GM12878 (cell line): Measurements from ENCODE around the gene KIFC3. TPM values are rescaled to one million over a fixed set of nuclear protein-coding genes. Genes with fewer than 3 reads are reported as not detected.

ENCODE experiments used
- ATAC-seq: fragments of 200-7000 bp; cut with Tn5 transposase; 3 replicates; pipeline ENCODE4 v1.9.1; 2020; ENCODE audit warnings: mild to moderate bottlenecking, moderate library complexity
- BruUV-seq: library from RNA; stranded (reverse); fragments of 400-500 nt; replicated peaks from 2 replicates; lab custom pipeline; 2021; lab: Mats Ljungman, UMichigan
- CTCF ChIA-PET: fragments of 300-600 bp; sonication (Branson Sonifier 250); formaldehyde crosslinking; extraction: SDS; loops from one replicate; lab custom pipeline; 2021; ENCODE audit warnings: inconsistent platforms; lab: Yijun Ruan, JAX
- POLR2A ChIA-PET: fragments of 350-600 bp; formaldehyde crosslinking; extraction: SDS; loops from one replicate; lab custom pipeline; 2021; ENCODE audit warnings: inconsistent platforms; lab: Charles Lee
- RAD21 ChIA-PET: fragments of 300-600 bp; sonication (Branson Sonifier 250); formaldehyde crosslinking; loops from one replicate; lab custom pipeline; 2023; ENCODE audit warnings: antibody characterized with exemption; ENCODE audit not compliant: unreplicated experiment; lab: Charles Lee
- SMC1A ChIA-PET: fragments of 300-600 bp; sonication (Branson Sonifier 250); formaldehyde crosslinking; loops from one replicate; lab custom pipeline; 2023; ENCODE audit not compliant: unreplicated experiment, uncharacterized antibody; lab: Charles Lee
- DNase-seq: peaks from one replicate; pipeline ENCODE4 v3.0.0-alpha.2; 2011; ENCODE audit warnings: low read depth, low spot score
- FAIRE-seq: peaks from 3 replicates; lab custom pipeline; 2011; peaks lifted over from hg19 to GRCh38; lab: Jason Lieb, UNC
- H2AFZ ChIP-seq: 2 replicates; pipeline ENCODE4 v1.6.0; 2011; ENCODE audit warnings: low read depth, low read length, control low read depth; ENCODE audit not compliant: control insufficient read depth
- H3K27ac ChIP-seq: 2 replicates; pipeline ENCODE4 v1.5.1; 2011; ENCODE audit warnings: control low read depth; ENCODE audit not compliant: control insufficient read depth, insufficient read depth
- H3K27me3 ChIP-seq, 2 experiments: replicated peaks in 1 of 2; 2 replicates each; pipeline versions ENCODE4 v1.6.0 to v1.6.1; 2011; ENCODE audit warnings: low read length in 1 of 2; ENCODE audit not compliant: control insufficient read depth in 2 of 2, insufficient read depth in 2 of 2
- H3K36me3 ChIP-seq, 2 experiments: 2 replicates each; pipeline ENCODE4 v1.5.1; 2011; ENCODE audit warnings: low read length in 1 of 2; ENCODE audit not compliant: control insufficient read depth in 2 of 2, insufficient read depth in 2 of 2
- H3K4me1 ChIP-seq: 2 replicates; pipeline ENCODE4 v1.6.1; 2011; ENCODE audit warnings: mild to moderate bottlenecking, low read length, moderate library complexity, mixed read lengths; ENCODE audit not compliant: control insufficient read depth, insufficient read depth
- H3K4me2 ChIP-seq: 2 replicates; pipeline ENCODE4 v1.6.0; 2011; ENCODE audit warnings: control low read depth; ENCODE audit not compliant: control insufficient read depth, insufficient read depth
- H3K4me3 ChIP-seq: fragments of 200-600 bp; sonication (generic); 2 replicates; pipeline ENCODE4 v1.5.1; 2016
- H3K79me2 ChIP-seq: 2 replicates; pipeline ENCODE4 v1.6.0; 2011; ENCODE audit warnings: low read length; ENCODE audit not compliant: control insufficient read depth, insufficient read depth
- H3K9ac ChIP-seq: 2 replicates; pipeline ENCODE4 v1.8.0; 2011; ENCODE audit warnings: low read length, control low read depth, mixed read lengths; ENCODE audit not compliant: control insufficient read depth, insufficient read depth
- H3K9me3 ChIP-seq: replicated peaks from 3 replicates; pipeline ENCODE4 v1.5.1; 2011; ENCODE audit warnings: mild to moderate bottlenecking, low read length; ENCODE audit not compliant: control insufficient read depth, insufficient read depth
- H4K20me1 ChIP-seq: 2 replicates; pipeline ENCODE4 v1.6.0; 2011; ENCODE audit not compliant: control insufficient read depth, insufficient read depth
- EP300 ChIP-seq, 2 experiments: fragments of 150-350 bp in 1 of 2; IDR thresholded peaks; 2 replicates each; pipeline ENCODE4 v1.6.1; 2011 to 2012; ENCODE audit warnings: low read depth in 2 of 2, low read length in 2 of 2, borderline replicate concordance in 1 of 2, improper control_type of control experiment in 1 of 2, inconsistent platforms in 1 of 2; ENCODE audit not compliant: control insufficient read depth in 1 of 2
- IKZF2 ChIP-seq, 2 experiments: fragments of 450-650 bp; IDR thresholded peaks; 2 replicates each; pipeline ENCODE4 v1.6.1; 2017; ENCODE audit warnings: mild to moderate bottlenecking in 2 of 2, moderate library complexity in 2 of 2
- NBN ChIP-seq: fragments of 450-650 bp; IDR thresholded peaks from 2 replicates; pipeline ENCODE4 v1.6.1; 2016
- SMARCA5 ChIP-seq: fragments of 450-650 bp; IDR thresholded peaks from 2 replicates; pipeline ENCODE4 v1.6.1; 2017; ENCODE audit warnings: mild to moderate bottlenecking
- SPI1 ChIP-seq: IDR thresholded peaks from 2 replicates; pipeline ENCODE4 v1.6.1; 2011; ENCODE audit warnings: low read depth, mild to moderate bottlenecking, low read length, moderate library complexity, borderline replicate concordance; ENCODE audit not compliant: insufficient read depth
- WGBS: methylation state at CpG from one replicate; pipeline ENCODE4 v1.1.6; 2016; ENCODE audit warnings: low lambda C conversion rate; ENCODE audit not compliant: insufficient replicate concordance, insufficient coverage; ENCODE audit errors: missing lambda C conversion rate; 5-methylcytosine and 5-hydroxymethylcytosine counted together
- in situ Hi-C: fragments of 300-500 bp; cut with MboI; formaldehyde crosslinking; loops from 9 replicates; pipeline ENCODE4 v1.14.3; 2018; ENCODE audit warnings: mixed read lengths
- intact Hi-C: fragments of 100-400 bp; cut with micrococcal nuclease; formaldehyde crosslinking; loops from one replicate; pipeline ENCODE4 v1.14.2; 2022; ENCODE audit not compliant: unreplicated experiment
- polyA plus RNA-seq, 11 experiments: library from polyadenylated mRNA; depleted of rRNA in 4 of 11; unstranded in 6 of 11; stranded (reverse) in 5 of 11; fragments of >200 nt; fragmentation: Nextera tagmentation in 4 of 11; fragmentation: Illumina TruSeq in 1 of 11; extraction: Ambion mirVana in 4 of 11; extraction: Trizol in 1 of 11; gene quantifications; 1 replicate in 1 of 11; 2 replicates in 10 of 11; pipeline versions ENCODE4 v1.2.1 to v1.2.3, GENCODE V29; 2011 to 2016; ENCODE audit warnings: inconsistent platforms in 2 of 11, missing spikeins in 2 of 11, low read depth in 1 of 11
- total RNA-seq, 4 experiments: library from RNA; depleted of rRNA in 3 of 4; stranded (reverse); fragments of >200 nt in 3 of 4; fragmentation: Illumina TruSeq in 1 of 4; extraction: Trizol in 1 of 4; gene quantifications; 2 replicates each; pipeline versions ENCODE4 v1.2.1 to v1.2.3, GENCODE V29; 2013 to 2021
- TF ChIP-seq, protein P1 (sequence below): fragments of 450-650 bp; IDR thresholded peaks from 2 replicates; pipeline ENCODE4 v1.6.1; 2014; ENCODE audit warnings: mild to moderate bottlenecking
- TF ChIP-seq, protein P2 (sequence below): fragments of 450-650 bp; formaldehyde crosslinking; IDR thresholded peaks from 2 replicates; pipeline ENCODE4 v1.4.0; 2020; ENCODE audit warnings: mild to moderate bottlenecking, moderate library complexity

The KIFC3 gene
- total and polyA plus RNA-seq, 10 of the 15 experiments (the other 5 are each of a cell fraction or from before 2014, with no cell fraction given): 0.22 to 1.3 (median 0.26) TPM; not detected in 3

GRCh38 chr16:57726433-57726947 lies 75.8 kb downstream of the KIFC3 start:
- H3K27ac ChIP-seq: no peak overlapping the region
- SMC1A ChIA-PET: interaction anchor here (2.6 kb wide), 1 partner anchor 9 kb away, joined by 12 read pairs; the partner anchor contains the start of gene KATNB1
- no peak overlapping the region for H3K4me3 ChIP-seq
- no peaks in the 10 kb centered on the region for H4K20me1 ChIP-seq
- CTCF ChIA-PET: interaction anchor here (0.6 to 1.5 kb wide), 4 partner anchors 9 to 427 kb away, joined by 3 to 4 read pairs (median 3); partner anchors contain the start of gene KATNB1
- DNase-seq: no peak
- in situ Hi-C loops: no loop called here
- TF ChIP-seq SPI1 (peak; percentile 65; the same call in 1 of the 2 replicates), EP300 (IDR thresholded peaks at IDR 0.05; ENCODE audit: borderline replicate concordance in 1 of 2, control insufficient read depth in 1 of 2, low read depth in 2 of 2, low read length in 2 of 2) (no peak), SMARCA5 (0 out of 2 replicates have a peak, but pooled peaks have one; percentile 63)
- no peaks in the 10 kb centered on the region for H3K79me2 ChIP-seq
- no peak overlapping the region for H3K9ac ChIP-seq
- WGBS: 20% methylated on average over 7 of the region's 7 CpGs
- no peaks in the 10 kb centered on the region for H3K9me3 ChIP-seq
- RAD21 ChIA-PET: interaction anchor here (1.1 kb wide), 1 partner anchor 26 kb away, joined by 5 read pairs; no protein-coding TSS in a partner anchor
- POLR2A ChIA-PET: no interaction called here
- no peak overlapping the region for H3K4me2 ChIP-seq
- no TSS peak for BruUV-seq
- FAIRE-seq: no peak
- intact Hi-C loops: no loop called here
- H2AFZ ChIP-seq: no peak overlapping the region
- H3K27me3 ChIP-seq: no peaks in the 10 kb centered on the region
- H3K4me1 ChIP-seq: no peaks in the 10 kb centered on the region
- no peak for ATAC-seq
- no peaks in the 10 kb centered on the region for H3K36me3 ChIP-seq

DNA sequence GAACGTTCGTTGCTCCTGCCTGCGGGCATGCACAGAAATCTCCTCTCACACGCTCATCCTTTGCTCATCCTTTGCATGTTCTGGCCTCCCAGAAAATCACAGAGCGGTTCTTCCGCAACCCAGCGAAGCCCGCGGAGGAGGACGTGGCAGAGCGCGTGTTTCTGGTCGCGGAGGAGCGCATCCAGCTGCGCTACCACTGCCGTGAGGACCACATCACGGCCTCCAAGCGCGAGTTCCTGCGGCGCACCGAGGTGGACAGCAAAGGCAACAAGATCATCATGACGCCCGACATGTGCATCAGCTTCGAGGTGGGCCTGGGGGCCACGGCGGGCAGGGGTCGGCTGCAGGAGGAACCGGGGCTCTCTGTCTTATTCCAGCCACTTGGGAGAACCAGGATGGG lies 76.3 kb downstream of the KIFC3 start:
- ChIA-PET RAD21 (interaction anchor here (1.1 to 1.5 kb wide), 2 partner anchors 9 to 26 kb away, joined by 4 to 5 read pairs; partner anchors contain the start of gene KATNB1), CTCF (interaction anchor here (1.3 to 1.5 kb wide), 3 partner anchors 10 to 150 kb away, joined by 3 to 4 read pairs (median 3); partner anchors contain the start of gene KATNB1), POLR2A (no interaction called here), SMC1A (interaction anchor here (2.6 kb wide), 1 partner anchor 10 kb away, joined by 12 read pairs; the partner anchor contains the start of gene KATNB1)
- no peak for FAIRE-seq
- Histone ChIP-seq H3K79me2 (no peaks in the 10 kb centered on the region), H3K4me1 (no peaks in the 10 kb centered on the region), H2AFZ (no peak overlapping the region), H3K4me3 (no peak overlapping the region), H3K27ac (no peak overlapping the region), H3K36me3 (no peaks in the 10 kb centered on the region), H3K4me2 (no peak overlapping the region), H3K27me3 (no peaks in the 10 kb centered on the region), H3K9ac (no peak overlapping the region), H4K20me1 (no peaks in the 10 kb centered on the region), H3K9me3 (no peaks in the 10 kb centered on the region)
- BruUV-seq: no TSS peak
- no peak for DNase-seq
- 80% methylated on average over 30 of the region's 30 CpGs for WGBS
- intact Hi-C loops (no loop called here), in situ Hi-C loops (no loop called here)
- no peak for ATAC-seq
- TF ChIP-seq, protein P1, sequence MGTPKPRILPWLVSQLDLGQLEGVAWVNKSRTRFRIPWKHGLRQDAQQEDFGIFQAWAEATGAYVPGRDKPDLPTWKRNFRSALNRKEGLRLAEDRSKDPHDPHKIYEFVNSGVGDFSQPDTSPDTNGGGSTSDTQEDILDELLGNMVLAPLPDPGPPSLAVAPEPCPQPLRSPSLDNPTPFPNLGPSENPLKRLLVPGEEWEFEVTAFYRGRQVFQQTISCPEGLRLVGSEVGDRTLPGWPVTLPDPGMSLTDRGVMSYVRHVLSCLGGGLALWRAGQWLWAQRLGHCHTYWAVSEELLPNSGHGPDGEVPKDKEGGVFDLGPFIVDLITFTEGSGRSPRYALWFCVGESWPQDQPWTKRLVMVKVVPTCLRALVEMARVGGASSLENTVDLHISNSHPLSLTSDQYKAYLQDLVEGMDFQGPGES: no peak
- TF ChIP-seq IKZF2 (IDR thresholded peaks at IDR 0.05) (no peak), NBN (no peak)
- TF ChIP-seq, protein P2, sequence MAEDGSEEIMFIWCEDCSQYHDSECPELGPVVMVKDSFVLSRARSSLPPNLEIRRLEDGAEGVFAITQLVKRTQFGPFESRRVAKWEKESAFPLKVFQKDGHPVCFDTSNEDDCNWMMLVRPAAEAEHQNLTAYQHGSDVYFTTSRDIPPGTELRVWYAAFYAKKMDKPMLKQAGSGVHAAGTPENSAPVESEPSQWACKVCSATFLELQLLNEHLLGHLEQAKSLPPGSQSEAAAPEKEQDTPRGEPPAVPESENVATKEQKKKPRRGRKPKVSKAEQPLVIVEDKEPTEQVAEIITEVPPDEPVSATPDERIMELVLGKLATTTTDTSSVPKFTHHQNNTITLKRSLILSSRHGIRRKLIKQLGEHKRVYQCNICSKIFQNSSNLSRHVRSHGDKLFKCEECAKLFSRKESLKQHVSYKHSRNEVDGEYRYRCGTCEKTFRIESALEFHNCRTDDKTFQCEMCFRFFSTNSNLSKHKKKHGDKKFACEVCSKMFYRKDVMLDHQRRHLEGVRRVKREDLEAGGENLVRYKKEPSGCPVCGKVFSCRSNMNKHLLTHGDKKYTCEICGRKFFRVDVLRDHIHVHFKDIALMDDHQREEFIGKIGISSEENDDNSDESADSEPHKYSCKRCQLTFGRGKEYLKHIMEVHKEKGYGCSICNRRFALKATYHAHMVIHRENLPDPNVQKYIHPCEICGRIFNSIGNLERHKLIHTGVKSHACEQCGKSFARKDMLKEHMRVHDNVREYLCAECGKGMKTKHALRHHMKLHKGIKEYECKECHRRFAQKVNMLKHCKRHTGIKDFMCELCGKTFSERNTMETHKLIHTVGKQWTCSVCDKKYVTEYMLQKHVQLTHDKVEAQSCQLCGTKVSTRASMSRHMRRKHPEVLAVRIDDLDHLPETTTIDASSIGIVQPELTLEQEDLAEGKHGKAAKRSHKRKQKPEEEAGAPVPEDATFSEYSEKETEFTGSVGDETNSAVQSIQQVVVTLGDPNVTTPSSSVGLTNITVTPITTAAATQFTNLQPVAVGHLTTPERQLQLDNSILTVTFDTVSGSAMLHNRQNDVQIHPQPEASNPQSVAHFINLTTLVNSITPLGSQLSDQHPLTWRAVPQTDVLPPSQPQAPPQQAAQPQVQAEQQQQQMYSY (CRISPR knock-in tag): no peak
